Right ventricle myocardium superior (tissue), 1 donor: Measurements from ENCODE around the gene SCT. TPM values are rescaled to one million over a fixed set of nuclear protein-coding genes. Genes with fewer than 3 reads are reported as not detected.
"Not testable (repeated sequence)": the region's sequence is repeated elsewhere in the genome, so short reads cannot be mapped to it uniquely, and the experiment has no call there.

Experiments used
- ATAC-seq: fragments of 200-7000 bp; cut with Tn5 transposase; one replicate; pipeline ENCODE4 v1.9.1; 2020; ENCODE audit warnings: mild to moderate bottlenecking; ENCODE audit not compliant: poor library complexity
- DNase-seq: peaks from one replicate; pipeline ENCODE4 v3.0.0-alpha.2; 2020
- intact Hi-C: fragments of 100-400 bp; cut with DNase I; formaldehyde crosslinking; loops from one replicate; pipeline ENCODE4 v1.11.2; 2022
- total RNA-seq: library from RNA; stranded (reverse); fragmentation: NEBNext Ultra II Directional; extraction: Animal tissue kit (Norgen Biotek cat#: 25700); gene quantifications from one replicate; pipeline ENCODE4 v1.2.1, GENCODE V29; 2021
- donor health status: DM: no; HTN: yes; CAD: no; lungs with severe emphysema.

The SCT gene
- total RNA-seq, 1 donor from 2014 or later: not detected

- intact Hi-C loops, DNase-seq, ATAC-seq: not testable (repeated sequence)
These were observed 20.7 kb upstream of the SCT start for GRCh38 chr11:647672-648158.

- DNase-seq (no peak), ATAC-seq (no peak)
- intact Hi-C loops: no loop called here
These were observed 19.2 kb upstream of the SCT start for GRCh38 chr11:646214-646613.

GRCh38 chr11:645536-645935 is 18.6 kb upstream of the SCT start:
- no peak for DNase-seq
- intact Hi-C loops: no loop called here
- no peak for ATAC-seq

- ATAC-seq: no peak
- intact Hi-C loops: no loop called here
- no peak for DNase-seq
These were observed 17.1 kb upstream of the SCT start for GRCh38 chr11:643849-644738.

GRCh38 chr11:643366-643765 is 16.4 kb upstream of the SCT start:
- no peak for DNase-seq
- no peak for ATAC-seq
- intact Hi-C loops: no loop called here

GRCh38 chr11:641806-642370 is 14.9 kb upstream of the SCT start:
- ATAC-seq (no peak), DNase-seq (no peak)
- intact Hi-C loops: no loop called here

GRCh38 chr11:640021-640706 is 13.2 kb upstream of the SCT start:
- no peak for DNase-seq
- ATAC-seq: no peak
- intact Hi-C loops: no loop called here

- ATAC-seq (no peak), DNase-seq (no peak)
- intact Hi-C loops: no loop called here
These were observed 12.5 kb upstream of the SCT start for GRCh38 chr11:639332-639955.

- intact Hi-C loops: no loop called here
- DNase-seq: no peak
- ATAC-seq: no peak
These were observed 11.8 kb upstream of the SCT start for GRCh38 chr11:638631-639331.

- DNase-seq (no peak), ATAC-seq (no peak)
- intact Hi-C loops: no loop called here
These were observed 10.9 kb upstream of the SCT start for GRCh38 chr11:637593-638521.

GRCh38 chr11:637333-637592 is 10.3 kb upstream of the SCT start:
- intact Hi-C loops: no loop called here
- no peak for DNase-seq
- no peak for ATAC-seq

- DNase-seq: no peak
- peak; percentile 57 for ATAC-seq
- intact Hi-C loops: no loop called here
These were observed 9.7 kb upstream of the SCT start, which contains the start of gene DRD4 for GRCh38 chr11:636511-637332. TSS of gene DRD4 (plus strand) at chr11:637269. CDS start at chr11:637305, 36 bp downstream.

GRCh38 chr11:635945-636510 is 9.0 kb upstream of the SCT start:
- ATAC-seq (no peak), DNase-seq (no peak)
- intact Hi-C loops: no loop called here

GRCh38 chr11:630871-631270 is 3.9 kb upstream of the SCT start:
- ATAC-seq (no peak), DNase-seq (no peak)
- intact Hi-C loops: no loop called here

- intact Hi-C loops: no loop called here
- DNase-seq (no peak), ATAC-seq (peak; percentile 75)
These were observed 2.2 kb upstream of the SCT start for GRCh38 chr11:629237-629583.

GRCh38 chr11:628056-628455 is 1.1 kb upstream of the SCT start:
- intact Hi-C loops: no loop called here
- ATAC-seq (no peak), DNase-seq (no peak)

GRCh38 chr11:627308-627576 is 261 bp upstream of the SCT start:
- DNase-seq (no peak), ATAC-seq (no peak)
- intact Hi-C loops: no loop called here
